Activated CD8-positive, alpha-beta memory T cell treated with anti-CD3 and anti-CD28 coated beads, Interleukin-2, amount 50 U/mL, for 24 hours (primary cell): Measurements from ENCODE around the gene DVL3.

Source experiments
- DNase-seq: peaks from one replicate; pipeline ENCODE4 v3.0.0-alpha.2; 2020; ENCODE audit errors: extremely low read depth

Gene DVL3

GRCh38 chr3:184211297-184211696 lies 56.1 kb downstream of the DVL3 start:
- no peak for DNase-seq

DNA sequence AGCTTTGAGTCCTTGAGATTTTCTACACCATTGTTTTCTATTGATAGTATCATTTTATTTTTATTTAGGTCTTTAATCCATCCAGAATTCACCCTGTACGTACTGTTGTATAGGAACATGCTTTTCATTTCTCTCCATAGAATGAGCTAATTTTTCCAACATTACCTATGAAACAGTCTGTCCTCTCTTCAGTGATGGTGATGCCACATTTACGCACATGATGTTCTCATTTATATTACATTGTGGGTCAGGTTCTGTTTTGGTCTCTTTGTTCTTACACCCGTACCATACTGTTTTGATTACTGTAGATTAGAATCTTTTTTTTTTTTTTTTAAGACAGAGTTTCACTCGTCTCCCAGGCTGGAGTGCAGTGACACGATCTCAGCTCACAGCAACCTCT lies 56.5 kb downstream of the DVL3 start:
- DNase-seq, result no peak

- no peak for DNase-seq
Observed at GRCh38 chr3:184218814-184219213, 63.6 kb downstream of the DVL3 start.

GRCh38 chr3:184222521-184222920 lies 67.3 kb downstream of the DVL3 start:
- no peak for DNase-seq
